HepG2 (cell line): ENCODE data around the gene JMJD8. TPM values are rescaled to one million over a fixed set of nuclear protein-coding genes. Genes with fewer than 3 reads are reported as not detected.

Source experiments
- CC2D1A ChIP-seq: sonication (generic); formaldehyde crosslinking; IDR thresholded peaks from 2 replicates; pipeline ENCODE4 v1.8.1; 2023; ENCODE audit warnings: mild to moderate bottlenecking, missing genetic modification reagents
- GABPA ChIP-seq, 2 experiments: IDR thresholded peaks; 2 replicates each; pipeline ENCODE4 v1.6.1; 2011 to 2016; ENCODE audit warnings: low read depth in 2 of 2, low read length in 1 of 2, missing biosample characterization in 1 of 2, missing genetic modification characterization in 1 of 2
- MBNL3 ChIP-seq: fragments of 250-450 bp; sonication (Bioruptor Pico); conservative IDR thresholded peaks from 2 replicates; pipeline ENCODE4 v1.8.0; 2022; ENCODE audit warnings: mild to moderate bottlenecking, inconsistent platforms
- NR2C2 ChIP-seq: sonication (generic); formaldehyde crosslinking; IDR thresholded peaks from 2 replicates; pipeline ENCODE4 v1.4.0; 2020; ENCODE audit warnings: missing genetic modification reagents, mild to moderate bottlenecking, moderate library complexity, borderline replicate concordance
- RAD51 ChIP-seq: fragments of 450-650 bp; IDR thresholded peaks from 2 replicates; pipeline ENCODE4 v1.6.1; 2016; ENCODE audit warnings: borderline replicate concordance
- TBP ChIP-seq: sonication (generic); formaldehyde crosslinking; IDR thresholded peaks from 2 replicates; pipeline ENCODE4 v1.5.0; 2020; ENCODE audit warnings: missing genetic modification reagents
- ZNF430 ChIP-seq: sonication (generic); formaldehyde crosslinking; IDR thresholded peaks from 2 replicates; pipeline ENCODE4 v1.9.0; 2021; ENCODE audit warnings: mild to moderate bottlenecking, missing genetic modification reagents
- ZNF639 ChIP-seq: conservative IDR thresholded peaks from 2 replicates; pipeline ENCODE4 v1.6.1; 2018; ENCODE audit warnings: missing genetic modification reagents
- ZNF777 ChIP-seq: sonication (generic); formaldehyde crosslinking; IDR thresholded peaks from 2 replicates; pipeline ENCODE4 v1.4.0; 2020; ENCODE audit warnings: missing genetic modification reagents
- polyA plus RNA-seq, 8 experiments: library from polyadenylated mRNA; depleted of rRNA in 3 of 8; stranded (reverse) in 7 of 8; unstranded in 1 of 8; fragments of >200 nt; fragmentation: Illumina TruSeq in 4 of 8; extraction: Trizol in 4 of 8; gene quantifications; 2 replicates each; pipeline versions ENCODE4 v1.2.1 to v1.2.3, GENCODE V29; 2011 to 2016; ENCODE audit warnings: low read depth in 4 of 8, missing spikeins in 1 of 8, mixed read lengths in 1 of 8; ENCODE audit not compliant: insufficient read depth in 1 of 8
- total RNA-seq, 5 experiments: library from RNA; depleted of rRNA; stranded (reverse); fragments of >200 nt; fragmentation: Illumina TruSeq; extraction: Trizol; gene quantifications; 2 replicates each; pipeline ENCODE4 v1.2.3, GENCODE V29; 2016; ENCODE audit warnings: low read depth in 1 of 5
- TF ChIP-seq, protein P1 (sequence below): sonication (generic); formaldehyde crosslinking; IDR thresholded peaks from 2 replicates; pipeline ENCODE4 v1.4.0; 2020; ENCODE audit warnings: missing genetic modification reagents, mild to moderate bottlenecking, borderline replicate concordance
- TF ChIP-seq, protein P2 (sequence below): sonication (generic); formaldehyde crosslinking; IDR thresholded peaks from 2 replicates; pipeline ENCODE4 v1.4.0; 2020; ENCODE audit warnings: missing genetic modification reagents
- TF ChIP-seq, protein P3 (sequence below): sonication (generic); formaldehyde crosslinking; IDR thresholded peaks from 2 replicates; pipeline ENCODE4 v1.4.0; 2020; ENCODE audit warnings: missing genetic modification reagents
- TF ChIP-seq, protein P4 (sequence below): sonication (generic); formaldehyde crosslinking; IDR thresholded peaks from 2 replicates; pipeline ENCODE4 v1.8.1; 2022; ENCODE audit warnings: low read depth, mild to moderate bottlenecking, missing genetic modification reagents

The JMJD8 gene
- total and polyA plus RNA-seq, 2 of the 13 experiments (the other 11 are each of a cell fraction or from before 2014, with no cell fraction given), result 2.6 to 11.8 TPM

DNA sequence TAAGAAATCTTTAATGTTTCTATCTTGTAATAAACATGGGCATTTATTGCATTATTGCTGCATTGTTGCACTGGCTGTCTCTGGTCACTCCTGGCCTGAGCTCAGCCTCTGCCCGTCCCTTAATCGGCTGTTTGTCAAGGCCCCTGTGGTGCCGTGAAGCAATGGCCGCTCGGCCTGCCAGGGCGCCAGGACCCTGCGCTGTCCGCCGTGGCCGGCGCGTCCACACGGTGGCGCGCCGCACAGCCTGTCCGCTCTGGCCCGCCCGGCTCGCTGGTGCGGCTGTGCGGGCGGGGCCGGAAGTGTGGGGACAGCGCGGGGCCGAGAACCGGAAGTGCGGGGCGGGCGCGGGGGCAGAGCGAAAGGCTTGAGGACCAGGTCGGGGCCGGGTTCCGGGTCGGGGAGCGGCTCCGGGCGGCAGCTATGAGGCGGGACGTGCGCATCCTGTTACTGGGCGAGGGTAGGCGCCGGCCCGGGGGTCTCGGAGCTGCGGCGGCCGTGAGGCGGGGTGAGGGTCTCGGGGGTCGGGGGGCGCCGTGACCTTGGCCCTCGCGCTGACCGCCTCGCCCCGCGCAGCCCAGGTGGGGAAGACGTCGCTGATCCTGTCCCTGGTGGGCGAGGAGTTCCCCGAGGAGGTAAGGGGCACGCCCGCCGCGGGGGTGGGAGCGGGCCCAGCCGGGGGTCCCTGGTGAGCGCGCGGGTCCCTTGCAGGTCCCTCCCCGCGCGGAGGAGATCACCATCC, 16.2 kb downstream of the JMJD8 start, which contains the start of gene RHOT2 (continued):
- TF ChIP-seq, protein P1, sequence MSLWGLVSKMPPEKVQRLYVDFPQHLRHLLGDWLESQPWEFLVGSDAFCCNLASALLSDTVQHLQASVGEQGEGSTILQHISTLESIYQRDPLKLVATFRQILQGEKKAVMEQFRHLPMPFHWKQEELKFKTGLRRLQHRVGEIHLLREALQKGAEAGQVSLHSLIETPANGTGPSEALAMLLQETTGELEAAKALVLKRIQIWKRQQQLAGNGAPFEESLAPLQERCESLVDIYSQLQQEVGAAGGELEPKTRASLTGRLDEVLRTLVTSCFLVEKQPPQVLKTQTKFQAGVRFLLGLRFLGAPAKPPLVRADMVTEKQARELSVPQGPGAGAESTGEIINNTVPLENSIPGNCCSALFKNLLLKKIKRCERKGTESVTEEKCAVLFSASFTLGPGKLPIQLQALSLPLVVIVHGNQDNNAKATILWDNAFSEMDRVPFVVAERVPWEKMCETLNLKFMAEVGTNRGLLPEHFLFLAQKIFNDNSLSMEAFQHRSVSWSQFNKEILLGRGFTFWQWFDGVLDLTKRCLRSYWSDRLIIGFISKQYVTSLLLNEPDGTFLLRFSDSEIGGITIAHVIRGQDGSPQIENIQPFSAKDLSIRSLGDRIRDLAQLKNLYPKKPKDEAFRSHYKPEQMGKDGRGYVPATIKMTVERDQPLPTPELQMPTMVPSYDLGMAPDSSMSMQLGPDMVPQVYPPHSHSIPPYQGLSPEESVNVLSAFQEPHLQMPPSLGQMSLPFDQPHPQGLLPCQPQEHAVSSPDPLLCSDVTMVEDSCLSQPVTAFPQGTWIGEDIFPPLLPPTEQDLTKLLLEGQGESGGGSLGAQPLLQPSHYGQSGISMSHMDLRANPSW (CRISPR knock-in tag), result no peak
- TF ChIP-seq MBNL3 (CRISPR knock-in tag), result no peak
- no peak for TF ChIP-seq RAD51
- TF ChIP-seq CC2D1A (CRISPR knock-in tag), result no peak
- no peak for TF ChIP-seq TBP (CRISPR knock-in tag)
- TF ChIP-seq, protein P2, sequence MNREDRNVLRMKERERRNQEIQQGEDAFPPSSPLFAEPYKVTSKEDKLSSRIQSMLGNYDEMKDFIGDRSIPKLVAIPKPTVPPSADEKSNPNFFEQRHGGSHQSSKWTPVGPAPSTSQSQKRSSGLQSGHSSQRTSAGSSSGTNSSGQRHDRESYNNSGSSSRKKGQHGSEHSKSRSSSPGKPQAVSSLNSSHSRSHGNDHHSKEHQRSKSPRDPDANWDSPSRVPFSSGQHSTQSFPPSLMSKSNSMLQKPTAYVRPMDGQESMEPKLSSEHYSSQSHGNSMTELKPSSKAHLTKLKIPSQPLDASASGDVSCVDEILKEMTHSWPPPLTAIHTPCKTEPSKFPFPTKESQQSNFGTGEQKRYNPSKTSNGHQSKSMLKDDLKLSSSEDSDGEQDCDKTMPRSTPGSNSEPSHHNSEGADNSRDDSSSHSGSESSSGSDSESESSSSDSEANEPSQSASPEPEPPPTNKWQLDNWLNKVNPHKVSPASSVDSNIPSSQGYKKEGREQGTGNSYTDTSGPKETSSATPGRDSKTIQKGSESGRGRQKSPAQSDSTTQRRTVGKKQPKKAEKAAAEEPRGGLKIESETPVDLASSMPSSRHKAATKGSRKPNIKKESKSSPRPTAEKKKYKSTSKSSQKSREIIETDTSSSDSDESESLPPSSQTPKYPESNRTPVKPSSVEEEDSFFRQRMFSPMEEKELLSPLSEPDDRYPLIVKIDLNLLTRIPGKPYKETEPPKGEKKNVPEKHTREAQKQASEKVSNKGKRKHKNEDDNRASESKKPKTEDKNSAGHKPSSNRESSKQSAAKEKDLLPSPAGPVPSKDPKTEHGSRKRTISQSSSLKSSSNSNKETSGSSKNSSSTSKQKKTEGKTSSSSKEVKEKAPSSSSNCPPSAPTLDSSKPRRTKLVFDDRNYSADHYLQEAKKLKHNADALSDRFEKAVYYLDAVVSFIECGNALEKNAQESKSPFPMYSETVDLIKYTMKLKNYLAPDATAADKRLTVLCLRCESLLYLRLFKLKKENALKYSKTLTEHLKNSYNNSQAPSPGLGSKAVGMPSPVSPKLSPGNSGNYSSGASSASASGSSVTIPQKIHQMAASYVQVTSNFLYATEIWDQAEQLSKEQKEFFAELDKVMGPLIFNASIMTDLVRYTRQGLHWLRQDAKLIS, result no peak; the same call in 1 of the 2 replicates
- peak; percentile 89 for TF ChIP-seq NR2C2 (CRISPR knock-in tag)
- peak; percentile 91 for TF ChIP-seq ZNF639 (CRISPR knock-in tag)
- TF ChIP-seq GABPA (IDR thresholded peaks at IDR 0.05; ENCODE audit: low read depth, low read length), result peak; percentile 98
- TF ChIP-seq GABPA (CRISPR knock-in tag; IDR thresholded peaks at IDR 0.05; ENCODE audit: low read depth), result peak; percentile 88
- peak; percentile 57; the same call in 1 of the 2 replicates for TF ChIP-seq ZNF777 (CRISPR knock-in tag)
- TF ChIP-seq, protein P3, sequence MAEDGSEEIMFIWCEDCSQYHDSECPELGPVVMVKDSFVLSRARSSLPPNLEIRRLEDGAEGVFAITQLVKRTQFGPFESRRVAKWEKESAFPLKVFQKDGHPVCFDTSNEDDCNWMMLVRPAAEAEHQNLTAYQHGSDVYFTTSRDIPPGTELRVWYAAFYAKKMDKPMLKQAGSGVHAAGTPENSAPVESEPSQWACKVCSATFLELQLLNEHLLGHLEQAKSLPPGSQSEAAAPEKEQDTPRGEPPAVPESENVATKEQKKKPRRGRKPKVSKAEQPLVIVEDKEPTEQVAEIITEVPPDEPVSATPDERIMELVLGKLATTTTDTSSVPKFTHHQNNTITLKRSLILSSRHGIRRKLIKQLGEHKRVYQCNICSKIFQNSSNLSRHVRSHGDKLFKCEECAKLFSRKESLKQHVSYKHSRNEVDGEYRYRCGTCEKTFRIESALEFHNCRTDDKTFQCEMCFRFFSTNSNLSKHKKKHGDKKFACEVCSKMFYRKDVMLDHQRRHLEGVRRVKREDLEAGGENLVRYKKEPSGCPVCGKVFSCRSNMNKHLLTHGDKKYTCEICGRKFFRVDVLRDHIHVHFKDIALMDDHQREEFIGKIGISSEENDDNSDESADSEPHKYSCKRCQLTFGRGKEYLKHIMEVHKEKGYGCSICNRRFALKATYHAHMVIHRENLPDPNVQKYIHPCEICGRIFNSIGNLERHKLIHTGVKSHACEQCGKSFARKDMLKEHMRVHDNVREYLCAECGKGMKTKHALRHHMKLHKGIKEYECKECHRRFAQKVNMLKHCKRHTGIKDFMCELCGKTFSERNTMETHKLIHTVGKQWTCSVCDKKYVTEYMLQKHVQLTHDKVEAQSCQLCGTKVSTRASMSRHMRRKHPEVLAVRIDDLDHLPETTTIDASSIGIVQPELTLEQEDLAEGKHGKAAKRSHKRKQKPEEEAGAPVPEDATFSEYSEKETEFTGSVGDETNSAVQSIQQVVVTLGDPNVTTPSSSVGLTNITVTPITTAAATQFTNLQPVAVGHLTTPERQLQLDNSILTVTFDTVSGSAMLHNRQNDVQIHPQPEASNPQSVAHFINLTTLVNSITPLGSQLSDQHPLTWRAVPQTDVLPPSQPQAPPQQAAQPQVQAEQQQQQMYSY (CRISPR knock-in tag), result 0 out of 2 replicates have a peak, but pooled peaks have one; percentile 35
- TF ChIP-seq, protein P4, sequence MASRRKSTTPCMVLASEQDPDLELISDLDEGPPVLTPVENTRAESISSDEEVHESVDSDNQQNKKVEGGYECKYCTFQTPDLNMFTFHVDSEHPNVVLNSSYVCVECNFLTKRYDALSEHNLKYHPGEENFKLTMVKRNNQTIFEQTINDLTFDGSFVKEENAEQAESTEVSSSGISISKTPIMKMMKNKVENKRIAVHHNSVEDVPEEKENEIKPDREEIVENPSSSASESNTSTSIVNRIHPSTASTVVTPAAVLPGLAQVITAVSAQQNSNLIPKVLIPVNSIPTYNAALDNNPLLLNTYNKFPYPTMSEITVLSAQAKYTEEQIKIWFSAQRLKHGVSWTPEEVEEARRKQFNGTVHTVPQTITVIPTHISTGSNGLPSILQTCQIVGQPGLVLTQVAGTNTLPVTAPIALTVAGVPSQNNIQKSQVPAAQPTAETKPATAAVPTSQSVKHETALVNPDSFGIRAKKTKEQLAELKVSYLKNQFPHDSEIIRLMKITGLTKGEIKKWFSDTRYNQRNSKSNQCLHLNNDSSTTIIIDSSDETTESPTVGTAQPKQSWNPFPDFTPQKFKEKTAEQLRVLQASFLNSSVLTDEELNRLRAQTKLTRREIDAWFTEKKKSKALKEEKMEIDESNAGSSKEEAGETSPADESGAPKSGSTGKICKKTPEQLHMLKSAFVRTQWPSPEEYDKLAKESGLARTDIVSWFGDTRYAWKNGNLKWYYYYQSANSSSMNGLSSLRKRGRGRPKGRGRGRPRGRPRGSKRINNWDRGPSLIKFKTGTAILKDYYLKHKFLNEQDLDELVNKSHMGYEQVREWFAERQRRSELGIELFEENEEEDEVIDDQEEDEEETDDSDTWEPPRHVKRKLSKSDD (CRISPR knock-in tag), result peak; percentile 89
- TF ChIP-seq ZNF430 (CRISPR knock-in tag), result no peak
